ENCODE results near the gene SLC22A4.

Gene SLC22A4

GRCh38 chr5:132293992-132294727, at the start of gene SLC22A4:
TSS of gene SLC22A4 (plus strand) at chr5:132294394. CDS start at chr5:132294617, 223 bp downstream.
- H3K27me3 ChIP-seq (ENCODE audit: insufficient read depth, low read length) = no peaks in the 10 kb centered on the region
- H3K27ac ChIP-seq (ENCODE audit: low read depth, low read length) = peak within 1 kb of the TSS; percentile 95
- H2AFZ ChIP-seq (ENCODE audit: low read length, unreplicated experiment) = peak within 1 kb of the TSS; percentile 43
- H3K4me1 ChIP-seq (ENCODE audit: control insufficient read depth, insufficient read depth, low read length, unreplicated experiment) = peaks cover 30% of the 10 kb centered on the region
- H3K36me3 ChIP-seq (ENCODE audit: insufficient read depth, low read length) = no peaks in the 10 kb centered on the region
- peaks cover 34% of the 10 kb centered on the region for H3K79me2 ChIP-seq (ENCODE audit: control insufficient read depth, insufficient read depth, low read length, unreplicated experiment)
- peak within 1 kb of the TSS; percentile 75 for H3K4me3 ChIP-seq (ENCODE audit: low read depth, low read length)

GRCh38 chr5:132245593-132245992, 48.6 kb upstream of the SLC22A4 start:
- Histone ChIP-seq H3K4me3 (ENCODE audit: low read depth, low read length) (no peak overlapping the region), H3K27ac (ENCODE audit: low read depth, low read length) (no peak overlapping the region), H3K27me3 (ENCODE audit: insufficient read depth, low read length) (no peaks in the 10 kb centered on the region), H3K4me1 (ENCODE audit: control insufficient read depth, insufficient read depth, low read length, unreplicated experiment) (no peaks in the 10 kb centered on the region), H3K36me3 (ENCODE audit: insufficient read depth, low read length) (no peaks in the 10 kb centered on the region), H2AFZ (ENCODE audit: low read length, unreplicated experiment) (no peak overlapping the region), H3K79me2 (ENCODE audit: control insufficient read depth, insufficient read depth, low read length, unreplicated experiment) (no peaks in the 10 kb centered on the region)

DNA sequence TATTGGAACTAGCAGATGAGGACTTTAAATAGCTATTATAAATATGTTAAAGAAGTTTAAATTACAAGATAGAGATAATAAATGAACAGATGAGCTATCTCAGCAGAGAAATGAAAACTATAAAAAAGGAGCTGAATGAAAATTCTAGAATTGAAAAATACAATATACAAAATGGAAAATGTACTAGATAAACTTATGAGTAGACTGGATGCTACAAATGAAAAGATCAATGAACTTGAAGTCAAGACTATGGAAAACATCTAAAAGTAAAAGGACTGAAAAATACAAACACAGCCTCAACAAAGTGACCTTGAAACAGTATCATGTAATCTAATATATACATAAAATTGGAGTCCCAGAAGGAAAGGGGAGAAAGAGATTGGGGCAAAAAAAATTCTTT, 47.4 kb upstream of the SLC22A4 start:
- H3K27ac ChIP-seq (ENCODE audit: low read depth, low read length) = no peak overlapping the region
- no peak overlapping the region for H3K4me3 ChIP-seq (ENCODE audit: low read depth, low read length)
- no peaks in the 10 kb centered on the region for H3K79me2 ChIP-seq (ENCODE audit: control insufficient read depth, insufficient read depth, low read length, unreplicated experiment)
- no peaks in the 10 kb centered on the region for H3K4me1 ChIP-seq (ENCODE audit: control insufficient read depth, insufficient read depth, low read length, unreplicated experiment)
- H3K27me3 ChIP-seq (ENCODE audit: insufficient read depth, low read length) = no peaks in the 10 kb centered on the region
- H2AFZ ChIP-seq (ENCODE audit: low read length, unreplicated experiment) = no peak overlapping the region
- H3K36me3 ChIP-seq (ENCODE audit: insufficient read depth, low read length) = no peaks in the 10 kb centered on the region

- no peaks in the 10 kb centered on the region for H3K27me3 ChIP-seq (ENCODE audit: insufficient read depth, low read length)
- H3K4me3 ChIP-seq (ENCODE audit: low read depth, low read length) = no peak overlapping the region
- H3K27ac ChIP-seq (ENCODE audit: low read depth, low read length) = no peak overlapping the region
- peaks cover 6% of the 10 kb centered on the region for H3K4me1 ChIP-seq (ENCODE audit: control insufficient read depth, insufficient read depth, low read length, unreplicated experiment)
- H3K36me3 ChIP-seq (ENCODE audit: insufficient read depth, low read length) = no peaks in the 10 kb centered on the region
- H3K79me2 ChIP-seq (ENCODE audit: control insufficient read depth, insufficient read depth, low read length, unreplicated experiment) = no peaks in the 10 kb centered on the region
- no peak overlapping the region for H2AFZ ChIP-seq (ENCODE audit: low read length, unreplicated experiment)
Observed at GRCh38 chr5:132250547-132250946, 43.6 kb upstream of the SLC22A4 start.

GRCh38 chr5:132251220-132251725, 42.9 kb upstream of the SLC22A4 start:
- Histone ChIP-seq H3K27me3 (ENCODE audit: insufficient read depth, low read length) (no peaks in the 10 kb centered on the region), H3K79me2 (ENCODE audit: control insufficient read depth, insufficient read depth, low read length, unreplicated experiment) (no peaks in the 10 kb centered on the region), H2AFZ (ENCODE audit: low read length, unreplicated experiment) (no peak overlapping the region), H3K4me3 (ENCODE audit: low read depth, low read length) (no peak overlapping the region), H3K36me3 (ENCODE audit: insufficient read depth, low read length) (no peaks in the 10 kb centered on the region), H3K27ac (ENCODE audit: low read depth, low read length) (no peak overlapping the region), H3K4me1 (ENCODE audit: control insufficient read depth, insufficient read depth, low read length, unreplicated experiment) (peaks cover 6% of the 10 kb centered on the region)

GRCh38 chr5:132253008-132253441, 41.2 kb upstream of the SLC22A4 start:
- Histone ChIP-seq H3K79me2 (ENCODE audit: control insufficient read depth, insufficient read depth, low read length, unreplicated experiment) (peaks cover 9% of the 10 kb centered on the region), H3K4me1 (ENCODE audit: control insufficient read depth, insufficient read depth, low read length, unreplicated experiment) (peaks cover 6% of the 10 kb centered on the region), H2AFZ (ENCODE audit: low read length, unreplicated experiment) (no peak overlapping the region), H3K27ac (ENCODE audit: low read depth, low read length) (no peak overlapping the region), H3K4me3 (ENCODE audit: low read depth, low read length) (no peak overlapping the region), H3K27me3 (ENCODE audit: insufficient read depth, low read length) (no peaks in the 10 kb centered on the region), H3K36me3 (ENCODE audit: insufficient read depth, low read length) (no peaks in the 10 kb centered on the region)

- H2AFZ ChIP-seq (ENCODE audit: low read length, unreplicated experiment) = no peak overlapping the region
Observed at GRCh38 chr5:132253452-132254320, 40.5 kb upstream of the SLC22A4 start.

GRCh38 chr5:132254321-132254977, 39.7 kb upstream of the SLC22A4 start:
- H3K27me3 ChIP-seq (ENCODE audit: insufficient read depth, low read length) = no peaks in the 10 kb centered on the region
- no peak overlapping the region for H2AFZ ChIP-seq (ENCODE audit: low read length, unreplicated experiment)
- no peak overlapping the region for H3K4me3 ChIP-seq (ENCODE audit: low read depth, low read length)
- H3K79me2 ChIP-seq (ENCODE audit: control insufficient read depth, insufficient read depth, low read length, unreplicated experiment) = peaks cover 20% of the 10 kb centered on the region
- no peaks in the 10 kb centered on the region for H3K36me3 ChIP-seq (ENCODE audit: insufficient read depth, low read length)
- H3K4me1 ChIP-seq (ENCODE audit: control insufficient read depth, insufficient read depth, low read length, unreplicated experiment) = peaks cover 8% of the 10 kb centered on the region
- H3K27ac ChIP-seq (ENCODE audit: low read depth, low read length) = no peak overlapping the region

More at GRCh38 chr5:132253452-132254320, 40.5 kb upstream of the SLC22A4 start:
- peaks cover 6% of the 10 kb centered on the region for H3K4me1 ChIP-seq (ENCODE audit: control insufficient read depth, insufficient read depth, low read length, unreplicated experiment)
- no peaks in the 10 kb centered on the region for H3K36me3 ChIP-seq (ENCODE audit: insufficient read depth, low read length)
- no peak overlapping the region for H3K4me3 ChIP-seq (ENCODE audit: low read depth, low read length)
- H3K27me3 ChIP-seq (ENCODE audit: insufficient read depth, low read length) = no peaks in the 10 kb centered on the region
- H3K27ac ChIP-seq (ENCODE audit: low read depth, low read length) = no peak overlapping the region
- peaks cover 16% of the 10 kb centered on the region for H3K79me2 ChIP-seq (ENCODE audit: control insufficient read depth, insufficient read depth, low read length, unreplicated experiment)

- Histone ChIP-seq H3K4me1 (ENCODE audit: control insufficient read depth, insufficient read depth, low read length, unreplicated experiment) (peaks cover 26% of the 10 kb centered on the region), H3K79me2 (ENCODE audit: control insufficient read depth, insufficient read depth, low read length, unreplicated experiment) (peaks cover 37% of the 10 kb centered on the region), H3K36me3 (ENCODE audit: insufficient read depth, low read length) (no peaks in the 10 kb centered on the region), H3K4me3 (ENCODE audit: low read depth, low read length) (no peak overlapping the region), H3K27me3 (ENCODE audit: insufficient read depth, low read length) (no peaks in the 10 kb centered on the region), H3K27ac (ENCODE audit: low read depth, low read length) (no peak overlapping the region), H2AFZ (ENCODE audit: low read length, unreplicated experiment) (no peak overlapping the region)
Observed at GRCh38 chr5:132256086-132256782, 38.0 kb upstream of the SLC22A4 start.

GRCh38 chr5:132256783-132257130, 37.4 kb upstream of the SLC22A4 start:
- peak overlapping the region; percentile 93 for H2AFZ ChIP-seq (ENCODE audit: low read length, unreplicated experiment)
- no peak overlapping the region for H3K27ac ChIP-seq (ENCODE audit: low read depth, low read length)

More at GRCh38 chr5:132256783-132257130, 37.4 kb upstream of the SLC22A4 start:
- peaks cover 31% of the 10 kb centered on the region for H3K4me1 ChIP-seq (ENCODE audit: control insufficient read depth, insufficient read depth, low read length, unreplicated experiment)
- H3K79me2 ChIP-seq (ENCODE audit: control insufficient read depth, insufficient read depth, low read length, unreplicated experiment) = peaks cover 43% of the 10 kb centered on the region
- no peaks in the 10 kb centered on the region for H3K27me3 ChIP-seq (ENCODE audit: insufficient read depth, low read length)
- no peaks in the 10 kb centered on the region for H3K36me3 ChIP-seq (ENCODE audit: insufficient read depth, low read length)
- H3K4me3 ChIP-seq (ENCODE audit: low read depth, low read length) = peak overlapping the region; percentile 83
